Left lung (tissue), 10 donors: ENCODE data around the gene ITIH4. TPM values are rescaled to one million over a fixed set of nuclear protein-coding genes. Genes with fewer than 3 reads are reported as not detected.

ENCODE experiments used
- ATAC-seq: fragments of 200-7000 bp; cut with Tn5 transposase; one replicate; pipeline ENCODE4 v1.9.1; 2020; ENCODE audit warnings: moderate library complexity
- DNase-seq, 4 donors: peaks; one replicate each; pipeline ENCODE4 v3.0.0-alpha.2; 2013 to 2020
- H3K27ac ChIP-seq, 2 donors: fragments of 200-600 bp; sonication (generic) in 1 of 2; one replicate each; pipeline versions ENCODE4 v1.5.0 to v1.8.0; 2020 to 2021
- H3K27me3 ChIP-seq, 2 donors: fragments of 200-600 bp; sonication (generic) in 1 of 2; one replicate each; pipeline versions ENCODE4 v1.5.0 to v1.8.0; 2020 to 2021
- H3K36me3 ChIP-seq, 2 donors: fragments of 200-600 bp; sonication (generic) in 1 of 2; one replicate each; pipeline versions ENCODE4 v1.5.0 to v1.8.0; 2020 to 2021
- H3K4me1 ChIP-seq, 2 donors: fragments of 200-600 bp; one replicate each; pipeline ENCODE4 v1.8.0; 2021
- H3K4me3 ChIP-seq, 2 donors: fragments of 200-600 bp; sonication (generic) in 1 of 2; one replicate each; pipeline versions ENCODE4 v1.5.0 to v1.8.0; 2020 to 2021; ENCODE audit warnings: mild to moderate bottlenecking in 1 of 2
- H3K9me3 ChIP-seq, 2 donors: fragments of 200-600 bp; sonication (generic) in 1 of 2; one replicate each; pipeline versions ENCODE4 v1.5.0 to v1.8.0; 2020 to 2021
- CTCF ChIP-seq, 2 donors: fragments of 200-600 bp; sonication (generic) in 1 of 2; IDR thresholded peaks; one replicate each; pipeline versions ENCODE4 v1.5.0 to v1.8.0; 2021; ENCODE audit warnings: antibody characterized with exemption in 2 of 2
- intact Hi-C, 2 donors: fragments of 100-400 bp; cut with DNase I; formaldehyde crosslinking; loops; one replicate each; pipeline versions ENCODE4 v1.11.2 to v1.14.2; 2022
- polyA plus RNA-seq, 6 donors: library from polyadenylated mRNA; unstranded; fragments of 120-200 nt; gene quantifications; one replicate each; pipeline ENCODE4 v1.2.1, GENCODE V29; 2013; ENCODE audit not compliant: insufficient read length in 6 of 6
- total RNA-seq, 2 donors: library from RNA; stranded (reverse); fragmentation: NEBNext Ultra II Directional; extraction: Animal tissue kit (Norgen Biotek cat#: 25700); gene quantifications; one replicate each; pipeline ENCODE4 v1.2.1, GENCODE V29; 2021
- donor health status: DM: no; HTN: yes; CAD: no.
- donor health status: DM: no; HTN: no; CAD: no.

ITIH4 gene
- total and polyA plus RNA-seq, 8 donors: 7.7 to 16.3 (median 9.8) TPM

GRCh38 chr3:52809662-52810377, 20.7 kb downstream of the ITIH4 start:
- Histone ChIP-seq H3K27me3 (no peaks in the 10 kb centered on the region), H3K4me3 (no peak overlapping the region), H3K4me1 (no peaks in the 10 kb centered on the region), H3K27ac (no peak overlapping the region), H3K9me3 (no peaks in the 10 kb centered on the region), H3K36me3 (no peaks in the 10 kb centered on the region)
- no peak for ATAC-seq
- intact Hi-C loops: no loop called here
- no peak for DNase-seq
- no peak for TF ChIP-seq CTCF (IDR thresholded peaks at IDR 0.05)

DNA sequence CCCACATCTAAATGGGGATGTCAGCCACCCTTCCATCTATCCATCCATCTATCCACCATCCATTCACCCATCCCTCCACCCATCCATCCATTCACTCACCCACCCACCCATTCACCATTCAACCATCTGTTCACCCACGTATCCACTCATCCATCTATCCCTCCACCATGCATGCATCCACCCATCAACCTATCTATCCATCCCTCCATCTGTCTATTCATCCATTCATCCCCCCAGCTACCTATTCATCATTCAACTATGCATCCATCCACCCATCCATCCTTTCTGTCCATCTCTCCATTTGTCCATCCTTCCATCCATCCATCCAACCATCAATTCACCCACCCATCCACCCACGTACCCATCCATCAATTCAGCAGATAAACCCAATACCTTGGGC, 21.3 kb downstream of the ITIH4 start:
- no peaks in the 10 kb centered on the region for H3K27me3 ChIP-seq
- no peaks in the 10 kb centered on the region for H3K9me3 ChIP-seq
- no peak for DNase-seq
- no peak for ATAC-seq
- TF ChIP-seq CTCF (IDR thresholded peaks at IDR 0.05): no peak
- H3K4me1 ChIP-seq: no peaks in the 10 kb centered on the region
- intact Hi-C loops: no loop called here
- H3K4me3 ChIP-seq: no peak overlapping the region
- no peaks in the 10 kb centered on the region for H3K36me3 ChIP-seq
- H3K27ac ChIP-seq: no peak overlapping the region

DNA sequence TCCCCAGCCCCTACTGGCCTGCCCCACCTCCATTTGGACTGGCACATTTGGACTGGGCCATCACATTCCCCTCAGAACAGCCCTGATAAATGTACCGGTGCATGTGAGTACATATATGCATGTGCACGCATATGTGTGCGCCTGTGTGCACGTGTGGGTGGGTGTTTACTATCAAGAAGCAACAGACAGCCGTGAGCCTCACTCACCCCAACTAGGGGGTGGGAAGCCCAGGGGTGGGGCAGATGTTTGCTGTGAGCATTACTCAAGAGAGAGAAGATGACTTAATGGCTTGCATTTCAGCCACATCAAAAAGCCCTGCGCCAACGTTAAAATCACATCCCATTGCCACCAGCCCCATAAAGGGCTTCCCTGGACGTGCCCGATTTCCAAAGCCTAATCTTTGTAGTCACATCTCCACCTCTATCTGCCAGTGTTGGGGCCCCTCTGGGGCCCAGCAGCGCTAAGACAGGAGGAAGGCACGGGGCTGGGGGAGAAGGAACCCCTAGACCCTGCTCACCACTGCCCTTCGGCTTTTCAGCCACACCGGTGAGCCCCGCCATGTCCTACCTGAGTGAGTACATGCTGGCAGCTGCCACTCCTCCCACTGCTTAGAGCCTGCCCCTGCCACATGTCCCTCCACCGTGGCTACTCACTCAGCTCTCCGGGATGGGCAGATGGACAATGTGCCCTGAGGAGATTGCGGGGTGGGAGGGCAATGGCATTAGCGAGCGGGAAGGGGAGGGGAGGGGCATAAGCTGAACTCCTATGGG, 25.0 kb downstream of the ITIH4 start:
- TF ChIP-seq CTCF (IDR thresholded peaks at IDR 0.05): no peak
- peak in 1 of 4 donors; percentile 66 for DNase-seq

DNA sequence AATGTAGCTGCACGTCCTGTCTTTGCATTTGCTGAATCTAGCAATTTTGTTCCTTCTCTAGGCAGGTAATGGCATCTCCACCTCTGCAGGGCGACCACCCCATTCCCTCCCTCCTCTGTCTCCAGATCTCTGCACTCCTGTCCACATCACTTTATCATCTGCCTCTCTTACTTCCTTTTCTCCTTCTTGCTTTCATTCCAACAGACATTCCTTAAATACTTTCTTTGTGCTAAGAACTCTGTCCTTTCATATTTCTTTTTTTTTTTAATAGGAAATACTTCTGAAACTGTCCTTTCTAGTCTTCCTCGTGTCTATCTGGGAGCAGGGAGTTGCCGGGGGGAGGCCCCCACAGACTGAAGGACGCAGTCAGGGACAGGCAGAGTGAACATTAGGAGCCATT, 28.6 kb downstream of the ITIH4 start:
- Histone ChIP-seq H3K27ac (no peak overlapping the region), H3K9me3 (no peaks in the 10 kb centered on the region)
- intact Hi-C loops: no loop called here

More for the DNA sequence above, 25.0 kb downstream of the ITIH4 start:
- Histone ChIP-seq H3K27me3 (no peaks in the 10 kb centered on the region), H3K27ac (no peak overlapping the region), H3K4me3 (no peak overlapping the region), H3K9me3 (no peaks in the 10 kb centered on the region), H3K4me1 (no peaks in the 10 kb centered on the region), H3K36me3 (no peaks in the 10 kb centered on the region)
- intact Hi-C loops: no loop called here
- no peak for ATAC-seq

More for the DNA sequence above, 28.6 kb downstream of the ITIH4 start:
- Histone ChIP-seq H3K4me1 (no peaks in the 10 kb centered on the region), H3K27me3 (no peaks in the 10 kb centered on the region), H3K36me3 (no peaks in the 10 kb centered on the region), H3K4me3 (no peak overlapping the region)
- DNase-seq (no peak), ATAC-seq (no peak)
- no peak for TF ChIP-seq CTCF (IDR thresholded peaks at IDR 0.05)
